K562 (cell line): Measurements from ENCODE around the gene SARS2. TPM values are rescaled to one million over a fixed set of nuclear protein-coding genes. Genes with fewer than 3 reads are reported as not detected.

ENCODE experiments used
- ASH1L ChIP-seq: fragments of 450-650 bp; IDR thresholded peaks from 2 replicates; pipeline ENCODE4 v1.6.1; 2018; ENCODE audit warnings: borderline replicate concordance, mild to moderate bottlenecking, low read depth; ENCODE audit not compliant: partially characterized antibody
- ATF1 ChIP-seq, 2 experiments: fragments of 450-650 bp in 1 of 2; IDR thresholded peaks; 2 replicates each; pipeline ENCODE4 v1.6.1; 2016; ENCODE audit warnings: missing compliant biosample characterization in 1 of 2, missing genetic modification characterization in 1 of 2
- CBFB ChIP-seq: sonication (generic); formaldehyde crosslinking; IDR thresholded peaks from 2 replicates; pipeline ENCODE4 v1.4.0; 2020; ENCODE audit warnings: mild to moderate bottlenecking, missing genetic modification reagents
- ELF1 ChIP-seq: fragments of 200-800 bp; sonication (Bioruptor generic); IDR thresholded peaks from 2 replicates; pipeline ENCODE4 v1.6.1; 2016; ENCODE audit warnings: missing genetic modification characterization, missing compliant biosample characterization
- ETV1 ChIP-seq: fragments of 450-650 bp; conservative IDR thresholded peaks from 2 replicates; pipeline ENCODE4 v1.6.1; 2016; ENCODE audit warnings: missing genetic modification characterization, control low read depth, low read depth, missing compliant biosample characterization
- EZH2 ChIP-seq: IDR thresholded peaks from 2 replicates; pipeline ENCODE4 v1.6.1; 2012; ENCODE audit warnings: low read depth, mild to moderate bottlenecking, inconsistent platforms, low read length, borderline replicate concordance
- FOXK1 ChIP-seq: sonication (generic); formaldehyde crosslinking; IDR thresholded peaks from 2 replicates; pipeline ENCODE4 v1.8.0; 2022; ENCODE audit warnings: missing genetic modification reagents, mild to moderate bottlenecking, borderline replicate concordance
- FOXK2 ChIP-seq, 2 experiments: fragments of 450-650 bp; IDR thresholded peaks in 1 of 2; conservative IDR thresholded peaks in 1 of 2; 2 replicates each; pipeline ENCODE4 v1.6.1; 2016; ENCODE audit warnings: low read depth in 2 of 2, mild to moderate bottlenecking in 1 of 2
- GABPA ChIP-seq: fragments of 200-800 bp; sonication (Bioruptor generic); conservative IDR thresholded peaks from 2 replicates; pipeline ENCODE4 v1.6.1; 2016; ENCODE audit warnings: low read depth, missing genetic modification characterization, missing compliant biosample characterization
- GATA2 ChIP-seq: sonication (generic); formaldehyde crosslinking; IDR thresholded peaks from 2 replicates; pipeline ENCODE4 v1.4.0; 2020; ENCODE audit warnings: mild to moderate bottlenecking, missing genetic modification reagents
- GTF2E2 ChIP-seq: fragments of 200-800 bp; sonication (Bioruptor generic); IDR thresholded peaks from 2 replicates; pipeline ENCODE4 v1.6.1; 2016; ENCODE audit warnings: missing genetic modification characterization, missing compliant biosample characterization
- HDAC1 ChIP-seq, 2 experiments: fragments of 450-650 bp; IDR thresholded peaks; 2 replicates each; pipeline ENCODE4 v1.6.1; 2016 to 2017; ENCODE audit warnings: inconsistent platforms in 1 of 2, mild to moderate bottlenecking in 1 of 2, moderate library complexity in 1 of 2
- KDM5B ChIP-seq: fragments of 200-600 bp; sonication (generic); IDR thresholded peaks from 2 replicates; pipeline ENCODE4 v1.6.1; 2012; ENCODE audit warnings: low read depth, mild to moderate bottlenecking, moderate library complexity, low read length, control low read depth, inconsistent platforms; ENCODE audit not compliant: insufficient replicate concordance
- MBD2 ChIP-seq: sonication (generic); IDR thresholded peaks from 2 replicates; pipeline ENCODE4 v1.6.1; 2016; ENCODE audit warnings: low read depth, borderline replicate concordance
- MYC ChIP-seq, 2 experiments: fragments of 250-450 bp in 1 of 2; sonication (Bioruptor Pico) in 1 of 2; IDR thresholded peaks; 2 replicates each; pipeline versions ENCODE4 v1.5.1 to v1.6.1; 2012 to 2021; ENCODE audit warnings: low read depth in 2 of 2, borderline replicate concordance in 1 of 2, improper control_type of control experiment in 1 of 2, low read length in 1 of 2, mild to moderate bottlenecking in 1 of 2, moderate library complexity in 1 of 2
- NR2C2 ChIP-seq, 2 experiments: fragments of 200-800 bp in 1 of 2; sonication (Bioruptor generic) in 1 of 2; sonication (generic) in 1 of 2; formaldehyde crosslinking in 1 of 2; IDR thresholded peaks; 2 replicates each; pipeline versions ENCODE4 v1.6.1 to v1.8.0; 2016 to 2022; ENCODE audit warnings: mild to moderate bottlenecking in 1 of 2, missing compliant biosample characterization in 1 of 2, missing genetic modification characterization in 1 of 2, missing genetic modification reagents in 1 of 2
- PHF8 ChIP-seq: fragments of 200-600 bp; sonication (generic); IDR thresholded peaks from 2 replicates; pipeline ENCODE4 v1.6.1; 2012; ENCODE audit warnings: mixed run types, mild to moderate bottlenecking, inconsistent platforms, low read length, moderate library complexity, borderline replicate concordance
- PML ChIP-seq: IDR thresholded peaks from 2 replicates; pipeline ENCODE4 v1.6.1; 2012; ENCODE audit warnings: low read length, inconsistent platforms
- POLR2B ChIP-seq: fragments of 450-650 bp; IDR thresholded peaks from 2 replicates; pipeline ENCODE4 v1.6.1; 2018; ENCODE audit warnings: low read depth; ENCODE audit not compliant: partially characterized antibody
- RBM25 ChIP-seq: fragments of 200-400 bp; formaldehyde crosslinking; IDR thresholded peaks from 2 replicates; pipeline ENCODE4 v1.6.1; 2018; ENCODE audit warnings: low read length, low read depth, moderate library complexity; ENCODE audit not compliant: severe bottlenecking
- SP2 ChIP-seq: IDR thresholded peaks from 2 replicates; pipeline ENCODE4 v1.6.1; 2011; ENCODE audit warnings: mild to moderate bottlenecking, low read depth, low read length, moderate library complexity; ENCODE audit not compliant: poor library complexity, severe bottlenecking; ENCODE audit errors: extremely low read depth
- polyA plus RNA-seq, 8 experiments: library from polyadenylated mRNA; depleted of rRNA in 4 of 8; stranded (reverse) in 5 of 8; unstranded in 3 of 8; fragments of >200 nt; fragmentation: Nextera tagmentation in 2 of 8; fragmentation: Illumina TruSeq in 1 of 8; extraction: Ambion mirVana in 2 of 8; extraction: Trizol in 1 of 8; gene quantifications; 2 replicates each; pipeline versions ENCODE4 v1.2.1 to v1.2.3, GENCODE V29; 2011 to 2014; ENCODE audit warnings: inconsistent platforms in 1 of 8, missing spikeins in 1 of 8
- total RNA-seq, 7 experiments: library from RNA; depleted of rRNA in 6 of 7; stranded (reverse); fragments of >200 nt in 6 of 7; fragmentation: Illumina TruSeq in 2 of 7; extraction: Trizol in 2 of 7; gene quantifications; 2 replicates each; pipeline versions ENCODE4 v1.2.1 to v1.2.3, GENCODE V29; 2011 to 2021; ENCODE audit warnings: low replicate concordance in 1 of 7
- TF ChIP-seq, protein P1 (sequence below): sonication (generic); formaldehyde crosslinking; IDR thresholded peaks from 2 replicates; pipeline ENCODE4 v1.8.0; 2022; ENCODE audit warnings: mild to moderate bottlenecking, missing genetic modification reagents
- TF ChIP-seq, protein P2 (sequence below): fragments of 250-450 bp; sonication (Bioruptor Pico); IDR thresholded peaks from 2 replicates; pipeline ENCODE4 v1.4.0; 2020; ENCODE audit warnings: mild to moderate bottlenecking, moderate library complexity, borderline replicate concordance

The SARS2 gene
- total and polyA plus RNA-seq, 9 of the 15 experiments (the other 6 are each of a cell fraction or from before 2014, with no cell fraction given) = 3.1 to 59.1 (median 31.7) TPM

DNA sequence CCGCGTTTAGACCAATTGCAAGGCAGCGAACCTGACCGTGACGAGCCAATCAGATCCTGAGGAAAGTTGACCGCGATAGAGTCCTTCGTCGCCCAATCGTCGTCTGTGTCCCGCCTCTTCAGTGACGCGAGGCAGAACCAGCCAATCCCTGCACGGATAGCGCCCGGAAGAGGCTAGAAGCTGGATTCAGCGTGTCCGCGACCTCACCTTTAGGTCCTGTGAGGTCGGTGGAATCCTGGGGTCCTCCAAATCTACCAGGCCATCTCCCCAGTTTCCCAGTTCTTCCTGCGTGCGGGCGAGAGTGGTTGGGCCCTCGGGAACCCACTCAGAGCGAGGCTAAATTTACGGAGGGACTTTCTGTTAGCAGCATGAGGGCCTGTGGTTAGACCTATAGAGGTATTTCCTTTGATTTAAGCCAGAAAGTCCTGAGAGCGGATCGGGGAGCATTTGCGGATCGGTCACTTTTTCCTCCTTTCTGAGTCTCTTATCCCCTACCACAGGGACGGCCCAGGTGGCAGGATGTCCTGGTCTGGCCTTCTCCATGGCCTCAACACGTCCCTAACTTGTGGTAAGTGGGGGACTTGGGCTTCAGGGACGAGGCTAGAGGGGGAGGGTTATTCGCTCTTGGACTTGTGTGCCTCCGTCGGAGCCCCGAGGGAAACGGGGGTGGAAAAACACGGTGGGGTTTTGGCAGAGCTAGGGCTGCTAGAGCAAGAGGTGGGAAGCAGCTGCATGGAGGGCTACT is 385 bp upstream of the SARS2 start, which contains the start of gene MRPS12 (continued):
- TF ChIP-seq MYC (IDR thresholded peaks at IDR 0.05; ENCODE audit: low read depth, low read length) (peak; percentile 75), MYC (CRISPR knock-in tag; IDR thresholded peaks at IDR 0.05; ENCODE audit: borderline replicate concordance, low read depth) (0 out of 2 replicates have a peak, but pooled peaks have one; percentile 33), ATF1 (CRISPR knock-in tag; IDR thresholded peaks at IDR 0.05) (peak; percentile 50; the same call in 1 of the 2 replicates), ATF1 (tag; IDR thresholded peaks at IDR 0.05) (peak; percentile 97), MBD2 (peak; percentile 95), ETV1 (0 out of 2 replicates have a peak, but pooled peaks have one; percentile 11), EZH2 (no peak), HDAC1 (IDR thresholded peaks at IDR 0.05) (peak; percentile 15 to 80; a peak in 1 of 4 replicates), ASH1L (peak; percentile 89), GATA2 (CRISPR knock-in tag) (peak; percentile 52; the same call in 1 of the 2 replicates), RBM25 (peak; percentile 79), KDM5B (peak; percentile 62), POLR2B (peak; percentile 74), NR2C2 (CRISPR knock-in tag; IDR thresholded peaks at IDR 0.05) (0 out of 2 replicates have a peak, but pooled peaks have one; percentile 21), NR2C2 (tag; IDR thresholded peaks at IDR 0.05) (peak; percentile 89), FOXK1 (CRISPR knock-in tag) (peak; percentile 87; the same call in 1 of the 2 replicates), CBFB (CRISPR knock-in tag) (0 out of 2 replicates have a peak, but pooled peaks have one; percentile 70), PML (peak; percentile 86), SP2 (peak; percentile 65), GABPA (tag) (peak; percentile 87), FOXK2 (conservative IDR thresholded peaks at IDR 0.05 in 1 of 2, IDR thresholded peaks at IDR 0.05 in 1 of 2; ENCODE audit: low read depth in 2 of 2) (no peak; a peak in 1 of 4 replicates), GTF2E2 (peak; percentile 72; the same call in 1 of the 2 replicates), PHF8 (peak; percentile 81; the same call in 1 of the 2 replicates), ELF1 (tag) (peak; percentile 86)
- TF ChIP-seq, protein P1, sequence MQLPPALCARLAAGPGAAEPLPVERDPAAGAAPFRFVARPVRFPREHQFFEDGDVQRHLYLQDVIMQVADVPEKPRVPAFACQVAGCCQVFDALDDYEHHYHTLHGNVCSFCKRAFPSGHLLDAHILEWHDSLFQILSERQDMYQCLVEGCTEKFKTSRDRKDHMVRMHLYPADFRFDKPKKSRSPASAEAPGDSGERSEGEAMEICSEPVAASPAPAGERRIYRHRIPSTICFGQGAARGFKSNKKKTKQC (CRISPR knock-in tag) = 0 out of 2 replicates have a peak, but pooled peaks have one; percentile 66
- TF ChIP-seq, protein P2, sequence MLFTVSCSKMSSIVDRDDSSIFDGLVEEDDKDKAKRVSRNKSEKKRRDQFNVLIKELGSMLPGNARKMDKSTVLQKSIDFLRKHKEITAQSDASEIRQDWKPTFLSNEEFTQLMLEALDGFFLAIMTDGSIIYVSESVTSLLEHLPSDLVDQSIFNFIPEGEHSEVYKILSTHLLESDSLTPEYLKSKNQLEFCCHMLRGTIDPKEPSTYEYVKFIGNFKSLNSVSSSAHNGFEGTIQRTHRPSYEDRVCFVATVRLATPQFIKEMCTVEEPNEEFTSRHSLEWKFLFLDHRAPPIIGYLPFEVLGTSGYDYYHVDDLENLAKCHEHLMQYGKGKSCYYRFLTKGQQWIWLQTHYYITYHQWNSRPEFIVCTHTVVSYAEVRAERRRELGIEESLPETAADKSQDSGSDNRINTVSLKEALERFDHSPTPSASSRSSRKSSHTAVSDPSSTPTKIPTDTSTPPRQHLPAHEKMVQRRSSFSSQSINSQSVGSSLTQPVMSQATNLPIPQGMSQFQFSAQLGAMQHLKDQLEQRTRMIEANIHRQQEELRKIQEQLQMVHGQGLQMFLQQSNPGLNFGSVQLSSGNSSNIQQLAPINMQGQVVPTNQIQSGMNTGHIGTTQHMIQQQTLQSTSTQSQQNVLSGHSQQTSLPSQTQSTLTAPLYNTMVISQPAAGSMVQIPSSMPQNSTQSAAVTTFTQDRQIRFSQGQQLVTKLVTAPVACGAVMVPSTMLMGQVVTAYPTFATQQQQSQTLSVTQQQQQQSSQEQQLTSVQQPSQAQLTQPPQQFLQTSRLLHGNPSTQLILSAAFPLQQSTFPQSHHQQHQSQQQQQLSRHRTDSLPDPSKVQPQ (CRISPR knock-in tag) = no peak
